ENCODE results near the gene TAGLN.
"Not testable (repeated sequence)": the region's sequence is repeated elsewhere in the genome, so short reads cannot be mapped to it uniquely, and the experiment has no call there.

TAGLN gene

GRCh38 chr11:117181586-117182550, 17.3 kb upstream of the TAGLN start:
- DNase-seq, result no peak

GRCh38 chr11:117182551-117182935, 16.6 kb upstream of the TAGLN start:
- DNase-seq, result no peak

- DNase-seq, result not testable (repeated sequence)
Observed at GRCh38 chr11:117183178-117183577, 16.0 kb upstream of the TAGLN start.

GRCh38 chr11:117183724-117184349, 15.3 kb upstream of the TAGLN start:
- no peak for DNase-seq

GRCh38 chr11:117185736-117186430, 13.3 kb upstream of the TAGLN start:
- peak in 1 of 2 donors; percentile 25 for DNase-seq

- DNase-seq, result no peak
Observed at GRCh38 chr11:117186431-117186761, 12.8 kb upstream of the TAGLN start.

GRCh38 chr11:117187007-117187406, 12.2 kb upstream of the TAGLN start:
- no peak for DNase-seq

- DNase-seq, result no peak
Observed at GRCh38 chr11:117187428-117187798, 11.8 kb upstream of the TAGLN start.

- DNase-seq, result no peak
Observed at GRCh38 chr11:117187799-117188481, 11.2 kb upstream of the TAGLN start.

GRCh38 chr11:117188620-117189081, 10.5 kb upstream of the TAGLN start:
- no peak for DNase-seq

- DNase-seq, result peak in 1 of 2 donors; percentile 81
Observed at GRCh38 chr11:117189191-117189940, 9.8 kb upstream of the TAGLN start.

GRCh38 chr11:117189941-117190544, 9.1 kb upstream of the TAGLN start:
- DNase-seq, result no peak

GRCh38 chr11:117191680-117192400, 7.3 kb upstream of the TAGLN start:
- DNase-seq, result no peak

- DNase-seq, result no peak
Observed at GRCh38 chr11:117192401-117192875, 6.7 kb upstream of the TAGLN start.

GRCh38 chr11:117193130-117194020, 5.8 kb upstream of the TAGLN start:
- DNase-seq, result no peak

GRCh38 chr11:117194267-117194666, 4.9 kb upstream of the TAGLN start:
- DNase-seq, result no peak

GRCh38 chr11:117195258-117195657, 3.9 kb upstream of the TAGLN start:
- no peak for DNase-seq

- DNase-seq, result no peak
Observed at GRCh38 chr11:117195761-117196160, 3.4 kb upstream of the TAGLN start.

- DNase-seq, result no peak
Observed at GRCh38 chr11:117197006-117197405, 2.2 kb upstream of the TAGLN start.
